T-helper 2 cell treated with Interferon-gamma antibody and Interleukin-4, amounts not matched to agents 5 μg/mL and 100 μg/mL, for 36 hours (primary cell): ENCODE data around the gene XXYLT1.

Experiments
- DNase-seq: peaks from one replicate; pipeline ENCODE4 v3.0.0; 2021; ENCODE audit warnings: low spot score
- H3K27ac Mint-ChIP-seq: one replicate; pipeline ENCODE4 v1.8.0; 2021; ENCODE audit warnings: mild to moderate bottlenecking, mixed read lengths
- H3K27me3 Mint-ChIP-seq: one replicate; pipeline ENCODE4 v1.8.0; 2021; ENCODE audit warnings: low read depth, mixed read lengths
- H3K36me3 Mint-ChIP-seq: one replicate; pipeline ENCODE4 v1.8.0; 2021; ENCODE audit warnings: low read depth, mixed read lengths
- H3K4me1 Mint-ChIP-seq: one replicate; pipeline ENCODE4 v1.8.0; 2021; ENCODE audit warnings: low read depth, mixed read lengths
- H3K4me3 Mint-ChIP-seq: one replicate; pipeline ENCODE4 v1.8.0; 2022; ENCODE audit warnings: mild to moderate bottlenecking, moderate library complexity, mixed read lengths
- H3K9me3 Mint-ChIP-seq: one replicate; pipeline ENCODE4 v1.8.0; 2021; ENCODE audit warnings: mixed read lengths

Gene XXYLT1

GRCh38 chr3:195250473-195251251 lies 20.3 kb downstream of the XXYLT1 start:
- Mint-ChIP-seq H3K4me1 (peaks cover 14% of the 10 kb centered on the region), H3K27me3 (no peaks in the 10 kb centered on the region), H3K4me3 (no peak overlapping the region), H3K36me3 (no peaks in the 10 kb centered on the region), H3K27ac (no peak overlapping the region), H3K9me3 (no peaks in the 10 kb centered on the region)
- DNase-seq = no peak

GRCh38 chr3:195249858-195250464 lies 21.0 kb downstream of the XXYLT1 start:
- Mint-ChIP-seq H3K36me3 (no peaks in the 10 kb centered on the region), H3K27me3 (no peaks in the 10 kb centered on the region), H3K4me3 (no peak overlapping the region), H3K27ac (peak overlapping the region; percentile 49), H3K9me3 (no peaks in the 10 kb centered on the region), H3K4me1 (peaks cover 14% of the 10 kb centered on the region)
- no peak for DNase-seq

- DNase-seq = no peak
These were observed 21.7 kb downstream of the XXYLT1 start for GRCh38 chr3:195249057-195249770.

GRCh38 chr3:195248281-195248680 lies 22.7 kb downstream of the XXYLT1 start:
- peaks cover 19% of the 10 kb centered on the region for H3K4me1 Mint-ChIP-seq
- no peak overlapping the region for H3K4me3 Mint-ChIP-seq
- H3K27me3 Mint-ChIP-seq = no peaks in the 10 kb centered on the region
- no peaks in the 10 kb centered on the region for H3K9me3 Mint-ChIP-seq
- no peaks in the 10 kb centered on the region for H3K36me3 Mint-ChIP-seq
- no peak overlapping the region for H3K27ac Mint-ChIP-seq
- no peak for DNase-seq

More at GRCh38 chr3:195249057-195249770, 21.7 kb downstream of the XXYLT1 start:
- Mint-ChIP-seq H3K27ac (no peak overlapping the region), H3K36me3 (no peaks in the 10 kb centered on the region), H3K4me3 (no peak overlapping the region), H3K27me3 (no peaks in the 10 kb centered on the region), H3K4me1 (peaks cover 14% of the 10 kb centered on the region), H3K9me3 (no peaks in the 10 kb centered on the region)

GRCh38 chr3:195247863-195248189 lies 23.1 kb downstream of the XXYLT1 start:
- Mint-ChIP-seq H3K9me3 (no peaks in the 10 kb centered on the region), H3K36me3 (no peaks in the 10 kb centered on the region), H3K27ac (no peak overlapping the region), H3K27me3 (no peaks in the 10 kb centered on the region), H3K4me1 (peaks cover 19% of the 10 kb centered on the region), H3K4me3 (no peak overlapping the region)
- no peak for DNase-seq

GRCh38 chr3:195247086-195247862 lies 23.7 kb downstream of the XXYLT1 start:
- no peaks in the 10 kb centered on the region for H3K36me3 Mint-ChIP-seq

GRCh38 chr3:195246581-195246995 lies 24.4 kb downstream of the XXYLT1 start:
- no peaks in the 10 kb centered on the region for H3K27me3 Mint-ChIP-seq
- no peak overlapping the region for H3K4me3 Mint-ChIP-seq
- DNase-seq = no peak
- peaks cover 15% of the 10 kb centered on the region for H3K4me1 Mint-ChIP-seq
- no peaks in the 10 kb centered on the region for H3K9me3 Mint-ChIP-seq
- H3K27ac Mint-ChIP-seq = no peak overlapping the region
- H3K36me3 Mint-ChIP-seq = no peaks in the 10 kb centered on the region

More at GRCh38 chr3:195247086-195247862, 23.7 kb downstream of the XXYLT1 start:
- DNase-seq = no peak
- H3K4me1 Mint-ChIP-seq = peaks cover 15% of the 10 kb centered on the region
- no peaks in the 10 kb centered on the region for H3K27me3 Mint-ChIP-seq
- no peaks in the 10 kb centered on the region for H3K9me3 Mint-ChIP-seq
- H3K27ac Mint-ChIP-seq = no peak overlapping the region
- H3K4me3 Mint-ChIP-seq = no peak overlapping the region

GRCh38 chr3:195245531-195245951 lies 25.4 kb downstream of the XXYLT1 start:
- peaks cover 13% of the 10 kb centered on the region for H3K4me1 Mint-ChIP-seq

GRCh38 chr3:195241592-195242355 lies 29.2 kb downstream of the XXYLT1 start:
- peaks cover 14% of the 10 kb centered on the region for H3K9me3 Mint-ChIP-seq
- no peak for DNase-seq
- no peaks in the 10 kb centered on the region for H3K27me3 Mint-ChIP-seq
- H3K36me3 Mint-ChIP-seq = peaks cover 8% of the 10 kb centered on the region
- peaks cover 10% of the 10 kb centered on the region for H3K4me1 Mint-ChIP-seq
- no peak overlapping the region for H3K4me3 Mint-ChIP-seq
- H3K27ac Mint-ChIP-seq = no peak overlapping the region

More at GRCh38 chr3:195245531-195245951, 25.4 kb downstream of the XXYLT1 start:
- Mint-ChIP-seq H3K27me3 (no peaks in the 10 kb centered on the region), H3K9me3 (no peaks in the 10 kb centered on the region), H3K4me3 (no peak overlapping the region), H3K27ac (no peak overlapping the region), H3K36me3 (no peaks in the 10 kb centered on the region)
- DNase-seq = no peak

GRCh38 chr3:195240939-195241338 lies 30.0 kb downstream of the XXYLT1 start:
- no peak for DNase-seq
- Mint-ChIP-seq H3K4me1 (peaks cover 10% of the 10 kb centered on the region), H3K4me3 (no peak overlapping the region), H3K27ac (no peak overlapping the region), H3K36me3 (peaks cover 8% of the 10 kb centered on the region), H3K27me3 (no peaks in the 10 kb centered on the region), H3K9me3 (peaks cover 18% of the 10 kb centered on the region)

- H3K4me3 Mint-ChIP-seq = no peak overlapping the region
- peaks cover 9% of the 10 kb centered on the region for H3K36me3 Mint-ChIP-seq
These were observed 30.7 kb downstream of the XXYLT1 start for GRCh38 chr3:195240171-195240701.

GRCh38 chr3:195239121-195239520 lies 31.8 kb downstream of the XXYLT1 start:
- no peaks in the 10 kb centered on the region for H3K27me3 Mint-ChIP-seq
- no peak overlapping the region for H3K4me3 Mint-ChIP-seq
- H3K4me1 Mint-ChIP-seq = peaks cover 10% of the 10 kb centered on the region
- no peak for DNase-seq
- no peak overlapping the region for H3K27ac Mint-ChIP-seq
- H3K9me3 Mint-ChIP-seq = peaks cover 21% of the 10 kb centered on the region
- H3K36me3 Mint-ChIP-seq = peaks cover 9% of the 10 kb centered on the region

More at GRCh38 chr3:195240171-195240701, 30.7 kb downstream of the XXYLT1 start:
- peaks cover 10% of the 10 kb centered on the region for H3K4me1 Mint-ChIP-seq
- no peak for DNase-seq
- no peak overlapping the region for H3K27ac Mint-ChIP-seq
- peaks cover 21% of the 10 kb centered on the region for H3K9me3 Mint-ChIP-seq
- no peaks in the 10 kb centered on the region for H3K27me3 Mint-ChIP-seq
